ENCODE results near the gene LZTS2.

The LZTS2 gene

GRCh38 chr10:100978121-100978900 is 21.3 kb upstream of the LZTS2 start:
- DNase-seq (ENCODE audit: low read depth) = no peak

GRCh38 chr10:100978901-100979195 is 20.8 kb upstream of the LZTS2 start:
- no peak for DNase-seq (ENCODE audit: low read depth)

GRCh38 chr10:100979791-100980272 is 19.8 kb upstream of the LZTS2 start:
- DNase-seq (ENCODE audit: low read depth) = no peak

- DNase-seq (ENCODE audit: low read depth) = no peak
Observed at GRCh38 chr10:100980311-100980710, 19.3 kb upstream of the LZTS2 start.

- DNase-seq (ENCODE audit: low read depth) = no peak
Observed at GRCh38 chr10:100980711-100981110, 18.9 kb upstream of the LZTS2 start.

GRCh38 chr10:100981178-100981772 is 18.3 kb upstream of the LZTS2 start:
- DNase-seq (ENCODE audit: low read depth) = no peak

- no peak for DNase-seq (ENCODE audit: low read depth)
Observed at GRCh38 chr10:100982916-100983830, 16.4 kb upstream of the LZTS2 start.

GRCh38 chr10:100983868-100984671 is 15.5 kb upstream of the LZTS2 start:
- no peak for DNase-seq (ENCODE audit: low read depth)

- no peak for DNase-seq (ENCODE audit: low read depth)
Observed at GRCh38 chr10:100984672-100985177, 14.9 kb upstream of the LZTS2 start.

GRCh38 chr10:100985336-100985735 is 14.3 kb upstream of the LZTS2 start:
- no peak for DNase-seq (ENCODE audit: low read depth)

GRCh38 chr10:100986623-100986951 is 13.0 kb upstream of the LZTS2 start:
- no peak for DNase-seq (ENCODE audit: low read depth)

GRCh38 chr10:100986952-100987684 is 12.5 kb upstream of the LZTS2 start, which contains the start of the genes MRPL43 and TWNK:
MRPL43 (minus strand) TSS chr10:100987497; CDS start chr10:100987443, 54 bp downstream.
TWNK (plus strand) TSS chr10:100987543; CDS start chr10:100988211, 668 bp downstream.
- DNase-seq (ENCODE audit: low read depth) = peak; percentile 79

- no peak for DNase-seq (ENCODE audit: low read depth)
Observed at GRCh38 chr10:100987685-100988049, 11.9 kb upstream of the LZTS2 start.

- no peak for DNase-seq (ENCODE audit: low read depth)
Observed at GRCh38 chr10:100988166-100988565, 11.4 kb upstream of the LZTS2 start.

- DNase-seq (ENCODE audit: low read depth) = no peak
Observed at GRCh38 chr10:100989088-100989487, 10.5 kb upstream of the LZTS2 start.

GRCh38 chr10:100993986-100994708 is 5.5 kb upstream of the LZTS2 start:
- DNase-seq (ENCODE audit: low read depth) = no peak

GRCh38 chr10:100995181-100995580 is 4.4 kb upstream of the LZTS2 start:
- DNase-seq (ENCODE audit: low read depth) = no peak

GRCh38 chr10:100996678-100997359 is 2.8 kb upstream of the LZTS2 start:
- DNase-seq (ENCODE audit: low read depth) = no peak

- peak; percentile 66 for DNase-seq (ENCODE audit: low read depth)
Observed at GRCh38 chr10:100997360-100998182, 2.0 kb upstream of the LZTS2 start.

Measured in activated T-helper 9 cell treated with anti-CD3 and anti-CD28 coated beads, Interleukin-2, amount 50 U/mL, for 16 hours (primary cell).